B cell (primary cell): ENCODE results near the gene DGUOK. TPM values are rescaled to one million over a fixed set of nuclear protein-coding genes. Genes with fewer than 3 reads are reported as not detected.
A peak's percentile ranks its signal among the peaks of the same experiment; 100 is the strongest.

Experiments
- ATAC-seq: fragments of 200-7000 bp; cut with Tn5 transposase; one replicate; pipeline ENCODE4 v1.10.0; 2021; ENCODE audit warnings: low read depth, mild to moderate bottlenecking, moderate number of reproducible peaks, moderate library complexity
- CTCF ChIA-PET: fragments of 350-600 bp; sonication (Branson Sonifier 250); formaldehyde crosslinking; loops from one replicate; lab custom pipeline; 2021; ENCODE audit warnings: antibody characterized with exemption, inconsistent platforms; lab: Charles Lee
- POLR2A ChIA-PET: fragments of 350-600 bp; sonication (Branson Sonifier 250); formaldehyde crosslinking; loops from one replicate; lab custom pipeline; 2021; ENCODE audit warnings: antibody characterized with exemption; lab: Charles Lee
- DNase-seq: peaks from one replicate; pipeline ENCODE4 v3.0.0; 2013
- H2AFZ ChIP-seq: 2 replicates; pipeline ENCODE4 v1.6.1; 2012; ENCODE audit warnings: mild to moderate bottlenecking, low read depth, low read length; ENCODE audit not compliant: insufficient read depth, poor library complexity, severe bottlenecking
- H3K27ac ChIP-seq, 2 donors: 1 replicate in 1 of 2; 2 replicates in 1 of 2; pipeline ENCODE4 v1.5.1; 2012 to 2013; ENCODE audit warnings: low read length in 2 of 2, mild to moderate bottlenecking in 2 of 2, moderate library complexity in 1 of 2
- H3K27me3 ChIP-seq, 4 experiments: fragments of 200-600 bp in 1 of 4; sonication (generic) in 1 of 4; replicated peaks in 1 of 4; 1 replicate in 2 of 4; 2 replicates in 2 of 4; pipeline versions ENCODE4 v1.6.1 to v1.7.0; 2013 to 2016; ENCODE audit warnings: low read length in 3 of 4, mild to moderate bottlenecking in 2 of 4, mixed read lengths in 1 of 4, moderate library complexity in 1 of 4; ENCODE audit not compliant: insufficient read depth in 4 of 4, control insufficient read depth in 3 of 4; ENCODE audit errors: control extremely low read depth in 1 of 4
- H3K36me3 ChIP-seq, 2 experiments: replicated peaks in 1 of 2; 1 replicate in 1 of 2; 2 replicates in 1 of 2; pipeline versions ENCODE4 v1.6.1 to v1.7.1; 2013; ENCODE audit warnings: low read length in 1 of 2; ENCODE audit not compliant: insufficient read depth in 2 of 2, control insufficient read depth in 1 of 2; ENCODE audit errors: control extremely low read depth in 1 of 2, extremely low read depth in 1 of 2
- H3K4me1 ChIP-seq, 2 donors: fragments of 200-600 bp in 1 of 2; sonication (generic) in 1 of 2; 1 replicate in 1 of 2; 2 replicates in 1 of 2; pipeline versions ENCODE4 v1.5.1 to v1.6.1; 2013 to 2017; ENCODE audit warnings: low read length in 2 of 2; ENCODE audit not compliant: control insufficient read depth in 2 of 2, insufficient read depth in 2 of 2
- H3K4me2 ChIP-seq: replicated peaks from 2 replicates; pipeline ENCODE3; 2012; ENCODE audit warnings: mild to moderate bottlenecking, low read depth, low read length; ENCODE audit not compliant: poor library complexity, severe bottlenecking
- H3K4me3 ChIP-seq, 5 experiments: fragments of 200-600 bp in 1 of 5; sonication (generic) in 1 of 5; 1 replicate in 3 of 5; 2 replicates in 2 of 5; pipeline versions ENCODE4 v1.5.1 to v1.7.0; 2011 to 2016; ENCODE audit warnings: low read length in 4 of 5, mild to moderate bottlenecking in 4 of 5, low read depth in 2 of 5, control low read depth in 1 of 5, moderate library complexity in 1 of 5; ENCODE audit not compliant: insufficient read depth in 1 of 5; ENCODE audit errors: control extremely low read depth in 1 of 5, extremely low read depth in 1 of 5
- H3K79me2 ChIP-seq: fragments of 200-600 bp; sonication (generic); one replicate; pipeline ENCODE4 v1.6.0; 2016; ENCODE audit warnings: low read length; ENCODE audit not compliant: control insufficient read depth, insufficient read depth
- H3K9ac ChIP-seq: fragments of 200-600 bp; sonication (generic); 2 replicates; pipeline ENCODE4 v1.6.1; 2017; ENCODE audit warnings: mild to moderate bottlenecking, low read length, moderate library complexity
- H3K9me3 ChIP-seq, 3 donors: one replicate each; pipeline versions ENCODE4 v1.6.1 to v1.7.1; 2013; ENCODE audit warnings: low read length in 2 of 3; ENCODE audit not compliant: control insufficient read depth in 2 of 3, insufficient read depth in 1 of 3; ENCODE audit errors: control extremely low read depth in 1 of 3
- H4K20me1 ChIP-seq: 2 replicates; pipeline ENCODE4 v1.6.0; 2012; ENCODE audit warnings: mild to moderate bottlenecking, low read length; ENCODE audit not compliant: insufficient read depth, control insufficient read depth, poor library complexity, severe bottlenecking
- H3K27ac Mint-ChIP-seq: one replicate; pipeline ENCODE4 v1.8.0; 2021; ENCODE audit warnings: mixed read lengths
- H3K27me3 Mint-ChIP-seq: one replicate; pipeline ENCODE4 v1.8.0; 2021; ENCODE audit warnings: mixed read lengths
- H3K4me1 Mint-ChIP-seq: one replicate; pipeline ENCODE4 v1.8.0; 2021; ENCODE audit warnings: mixed read lengths
- H3K4me3 Mint-ChIP-seq: one replicate; pipeline ENCODE4 v1.8.0; 2021; ENCODE audit warnings: mixed read lengths
- H3K9me3 Mint-ChIP-seq: one replicate; pipeline ENCODE4 v1.8.0; 2022; ENCODE audit warnings: mixed read lengths; ENCODE audit not compliant: insufficient read depth
- CTCF ChIP-seq: fragments of 200-600 bp; IDR thresholded peaks from one replicate; pipeline ENCODE4 v1.8.0; 2022; ENCODE audit warnings: antibody characterized with exemption, mild to moderate bottlenecking
- EZH2 ChIP-seq: IDR thresholded peaks from 2 replicates; pipeline ENCODE4 v1.6.1; 2012; ENCODE audit warnings: borderline replicate concordance, low read depth, mild to moderate bottlenecking, moderate library complexity, low read length; ENCODE audit not compliant: insufficient read depth, poor library complexity, severe bottlenecking
- WGBS: methylation state at CpG from one replicate; pipeline ENCODE4 v1.1.5; 2013; ENCODE audit warnings: missing lambda C conversion rate; ENCODE audit not compliant: insufficient coverage; 5-methylcytosine and 5-hydroxymethylcytosine counted together
- intact Hi-C: fragments of 100-400 bp; cut with micrococcal nuclease; formaldehyde crosslinking; loops from one replicate; pipeline ENCODE4 v1.10.0; 2022
- polyA plus RNA-seq: library from polyadenylated mRNA; depleted of rRNA; stranded (reverse); fragments of >200 nt; gene quantifications from 2 replicates; pipeline ENCODE4 v1.2.3, GENCODE V29; 2012
- total RNA-seq, 2 donors: library from RNA; stranded (reverse); fragments of 120-200 nt in 1 of 2; gene quantifications; 1 replicate in 1 of 2; 2 replicates in 1 of 2; pipeline versions ENCODE4 v1.2.3 to v1.2.4, GENCODE V29; 2013 to 2022

Gene DGUOK
- total and polyA plus RNA-seq, 2 donors (not counting 1 experiment from before 2014, with no cell fraction given): 61.7 to 81.5 TPM

- peaks cover 50 to 53% of the 10 kb centered on the region in 2 donors for H3K4me1 ChIP-seq
Measured at GRCh38 chr2:73990531-73990930, 63.9 kb downstream of the DGUOK start.

GRCh38 chr2:73992036-73992435, 65.4 kb downstream of the DGUOK start:
- no CpG with 5 or more reads among the region's 4 CpGs for WGBS
- CTCF ChIA-PET: interaction anchor here (0.5 kb wide), 1 partner anchor 87 kb away, joined by 4 read pairs; no protein-coding TSS in a partner anchor
- Histone ChIP-seq H3K36me3 (peaks cover 3 to 32% of the 10 kb centered on the region in 2 experiments), H3K4me2 (no peak overlapping the region), H3K79me2 (peaks cover 100% of the 10 kb centered on the region), H3K9me3 (peaks cover 0 to 16% (median 5%) of the 10 kb centered on the region in 3 donors), H3K4me1 (peaks cover 40 to 46% of the 10 kb centered on the region in 2 donors), H3K27ac (no peak overlapping the region), H3K4me3 (no peak overlapping the region), H3K9ac (no peak overlapping the region), H4K20me1 (peaks cover 93% of the 10 kb centered on the region), H2AFZ (no peak overlapping the region), H3K27me3 (no peaks in the 10 kb centered on the region)
- TF ChIP-seq EZH2 (no peak), CTCF (no peak)
- ATAC-seq (no peak), DNase-seq (no peak)
- no peak overlapping the region for H3K27ac Mint-ChIP-seq
- POLR2A ChIA-PET: interaction anchor here (0.7 kb wide), 1 partner anchor 8 kb away, joined by 3 read pairs; no protein-coding TSS in a partner anchor
- H3K27me3 Mint-ChIP-seq: no peaks in the 10 kb centered on the region
- intact Hi-C loops: no loop called here
- no peak overlapping the region for H3K4me3 Mint-ChIP-seq
- H3K4me1 Mint-ChIP-seq: peaks cover 77% of the 10 kb centered on the region
- peaks cover 4% of the 10 kb centered on the region for H3K9me3 Mint-ChIP-seq

More at GRCh38 chr2:73990531-73990930, 63.9 kb downstream of the DGUOK start:
- no peak overlapping the region for H3K9ac ChIP-seq
- POLR2A ChIA-PET: no interaction called here
- CTCF ChIA-PET: no interaction called here
- intact Hi-C loops: no loop called here
- no peak for ATAC-seq
- H3K27me3 ChIP-seq: no peaks in the 10 kb centered on the region
- H3K27ac Mint-ChIP-seq: peak overlapping the region; percentile 8
- H3K27ac ChIP-seq: no peak overlapping the region
- peaks cover 0 to 16% (median 5%) of the 10 kb centered on the region in 3 donors for H3K9me3 ChIP-seq
- peaks cover 100% of the 10 kb centered on the region for H3K79me2 ChIP-seq
- TF ChIP-seq EZH2: no peak
- TF ChIP-seq CTCF: no peak
- peaks cover 93% of the 10 kb centered on the region for H4K20me1 ChIP-seq
- H3K4me1 Mint-ChIP-seq: peaks cover 83% of the 10 kb centered on the region
- H3K4me2 ChIP-seq: no peak overlapping the region
- no peak for DNase-seq
- 100% methylated on average over 1 of the region's 1 CpG for WGBS
- H3K9me3 Mint-ChIP-seq: peaks cover 4% of the 10 kb centered on the region
- peaks cover 4 to 40% of the 10 kb centered on the region in 2 experiments for H3K36me3 ChIP-seq
- H3K4me3 Mint-ChIP-seq: no peak overlapping the region
- no peak overlapping the region for H2AFZ ChIP-seq
- H3K4me3 ChIP-seq: no peak overlapping the region
- no peaks in the 10 kb centered on the region for H3K27me3 Mint-ChIP-seq
